Measurements from ENCODE around the gene CERS6.

The CERS6 gene

DNA sequence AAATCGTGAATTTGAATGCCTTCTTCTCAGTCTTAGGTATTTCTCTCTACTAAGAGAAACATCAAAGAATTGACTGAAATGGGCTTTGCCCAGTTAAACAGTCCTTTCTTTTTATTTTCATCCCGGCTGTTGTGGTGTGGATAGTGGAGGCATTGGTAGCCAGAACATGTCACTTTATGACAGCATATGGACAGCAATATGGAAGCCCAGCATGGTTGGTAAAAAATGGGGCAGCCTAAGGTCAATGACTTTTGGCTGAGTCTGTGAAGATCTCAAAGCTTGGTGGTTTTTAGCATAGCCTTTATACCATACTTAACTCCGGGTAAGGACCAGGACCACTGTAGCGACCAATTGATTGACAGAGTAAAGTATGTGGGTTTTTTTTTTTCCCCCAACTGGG is 3.2 kb downstream of the CERS6 start:
- WGBS (ENCODE audit: insufficient coverage): 100% methylated on average over 1 of the region's 4 CpGs
- ChIA-PET CTCF (interaction anchor here (1.4 kb wide), 1 partner anchor 30 kb away, joined by 3 read pairs; no protein-coding TSS in a partner anchor), POLR2A (interaction anchor here (0.8 kb wide), 1 partner anchor 145 kb away, joined by 4 read pairs; no protein-coding TSS in a partner anchor)
- Histone ChIP-seq H3K27ac (ENCODE audit: insufficient read depth in 1 of 2, low read depth in 1 of 2, low read length in 2 of 2, poor library complexity in 1 of 2, severe bottlenecking in 2 of 2) (no peak overlapping the region), H3K27me3 (replicated peaks in 2 of 5; ENCODE audit: control insufficient read depth in 4 of 5, insufficient read depth in 5 of 5, low read length in 4 of 5) (no peaks in the 10 kb centered on the region), H3K9me3 (ENCODE audit: control extremely low read depth in 1 of 5, control insufficient read depth in 4 of 5, insufficient read depth in 2 of 5, low read depth in 1 of 5, low read length in 4 of 5) (peaks cover 0 to 6% (median 0%) of the 10 kb centered on the region in 5 experiments), H3K4me3 (ENCODE audit: control insufficient read depth in 1 of 7, extremely low read depth in 1 of 7, insufficient read depth in 4 of 7, low read depth in 2 of 7, low read length in 6 of 7) (peak overlapping the region in 1 of 7 experiments; percentile 8), H3K36me3 (ENCODE audit: control insufficient read depth in 4 of 4, insufficient read depth in 4 of 4, low read length in 3 of 4) (peaks cover 0 to 2% (median 0%) of the 10 kb centered on the region in 4 experiments), H3K4me1 (ENCODE audit: control extremely low read depth in 1 of 4, control insufficient read depth in 4 of 4, insufficient read depth in 4 of 4, low read length in 3 of 4) (peaks cover 8 to 34% (median 22%) of the 10 kb centered on the region in 4 experiments)
- no peak for DNase-seq

DNA sequence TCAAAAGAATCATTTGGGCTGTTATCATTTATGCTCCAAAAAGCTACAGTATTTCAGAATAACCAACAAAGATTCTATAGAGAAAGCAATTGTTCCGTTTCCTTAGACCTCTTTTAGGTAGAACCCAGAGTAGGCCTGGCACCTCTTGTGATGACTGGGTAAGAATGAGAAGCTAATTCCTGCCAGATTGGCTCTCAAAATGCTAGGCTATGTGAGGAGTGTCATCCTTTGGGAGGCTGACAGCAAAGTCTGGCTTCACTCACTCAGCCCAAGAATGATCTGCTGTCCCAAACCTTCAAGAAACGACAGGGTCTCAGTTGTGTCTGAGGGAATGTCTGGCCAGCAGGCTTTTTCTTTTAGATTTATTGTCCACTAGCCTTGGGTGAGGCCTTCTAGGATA is 4.5 kb downstream of the CERS6 start:
- no peak for DNase-seq
- Histone ChIP-seq H3K9me3 (ENCODE audit: control extremely low read depth in 1 of 5, control insufficient read depth in 4 of 5, insufficient read depth in 2 of 5, low read depth in 1 of 5, low read length in 4 of 5) (no peaks in the 10 kb centered on the region), H3K4me1 (ENCODE audit: control extremely low read depth in 1 of 4, control insufficient read depth in 4 of 4, insufficient read depth in 4 of 4, low read length in 3 of 4) (peaks cover 8 to 33% (median 22%) of the 10 kb centered on the region in 4 experiments), H3K27me3 (replicated peaks in 2 of 5; ENCODE audit: control insufficient read depth in 4 of 5, insufficient read depth in 5 of 5, low read length in 4 of 5) (no peaks in the 10 kb centered on the region), H3K27ac (ENCODE audit: insufficient read depth in 1 of 2, low read depth in 1 of 2, low read length in 2 of 2, poor library complexity in 1 of 2, severe bottlenecking in 2 of 2) (no peak overlapping the region), H3K36me3 (ENCODE audit: control insufficient read depth in 4 of 4, insufficient read depth in 4 of 4, low read length in 3 of 4) (peaks cover 0 to 2% (median 0%) of the 10 kb centered on the region in 4 experiments), H3K4me3 (ENCODE audit: control insufficient read depth in 1 of 7, extremely low read depth in 1 of 7, insufficient read depth in 4 of 7, low read depth in 2 of 7, low read length in 6 of 7) (no peak overlapping the region)
- ChIA-PET POLR2A (no interaction called here), CTCF (interaction anchor here (0.9 to 1.7 kb wide), 3 partner anchors 11 to 28 kb away, joined by 3 to 4 read pairs (median 4); no protein-coding TSS in a partner anchor)
- WGBS (ENCODE audit: insufficient coverage): no CpG with 5 or more reads among the region's 2 CpGs

DNA sequence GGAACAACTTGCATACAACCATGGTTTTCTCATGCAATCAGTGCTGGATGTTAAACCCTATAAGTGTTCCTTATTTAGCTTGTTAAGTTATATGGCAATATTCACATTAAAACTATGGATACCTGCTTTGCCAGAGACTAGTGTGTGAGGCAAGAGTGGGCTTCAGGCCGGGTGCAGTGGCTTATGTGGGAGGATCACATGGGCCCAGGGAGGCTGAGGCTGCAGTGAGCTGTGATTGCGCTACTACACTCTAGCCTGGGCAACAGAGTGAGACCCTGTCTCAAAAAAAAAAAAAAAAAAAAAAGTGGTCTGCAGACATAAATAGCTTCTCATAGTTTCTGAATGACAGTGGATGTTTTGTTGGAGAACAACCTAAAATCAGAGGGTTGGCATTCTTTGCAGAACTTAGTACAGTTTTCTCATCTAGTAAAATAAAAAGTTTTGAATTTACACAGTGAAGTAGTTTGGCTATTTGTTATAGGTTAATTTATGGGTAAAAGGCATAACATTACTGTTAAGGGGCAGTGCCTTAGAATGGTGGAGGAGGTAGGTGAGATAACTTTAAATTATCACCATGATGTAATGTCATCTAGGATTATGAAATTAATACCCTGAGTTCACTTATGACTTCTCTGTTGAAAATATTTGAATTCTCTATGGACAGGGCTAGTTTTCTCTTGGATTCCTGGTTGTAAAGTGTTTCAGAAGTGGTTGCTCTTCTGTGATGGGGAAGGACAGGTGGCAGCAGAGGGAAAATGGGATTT is 5.3 kb downstream of the CERS6 start:
- H3K4me1 ChIP-seq (ENCODE audit: control extremely low read depth in 1 of 4, control insufficient read depth in 4 of 4, insufficient read depth in 4 of 4, low read length in 3 of 4): peaks cover 13 to 38% (median 24%) of the 10 kb centered on the region in 4 experiments
- peaks cover 0 to 2% (median 0%) of the 10 kb centered on the region in 4 experiments for H3K36me3 ChIP-seq (ENCODE audit: control insufficient read depth in 4 of 4, insufficient read depth in 4 of 4, low read length in 3 of 4)
- no peaks in the 10 kb centered on the region for H3K27me3 ChIP-seq (replicated peaks in 2 of 5; ENCODE audit: control insufficient read depth in 4 of 5, insufficient read depth in 5 of 5, low read length in 4 of 5)
- no peak overlapping the region for H3K27ac ChIP-seq (ENCODE audit: insufficient read depth in 1 of 2, low read depth in 1 of 2, low read length in 2 of 2, poor library complexity in 1 of 2, severe bottlenecking in 2 of 2)
- POLR2A ChIA-PET: no interaction called here
- no peak for DNase-seq
- 86% methylated on average over 1 of the region's 2 CpGs for WGBS (ENCODE audit: insufficient coverage)
- no peaks in the 10 kb centered on the region for H3K9me3 ChIP-seq (ENCODE audit: control extremely low read depth in 1 of 5, control insufficient read depth in 4 of 5, insufficient read depth in 2 of 5, low read depth in 1 of 5, low read length in 4 of 5)
- CTCF ChIA-PET: interaction anchor here (0.7 to 1.7 kb wide), 2 partner anchors 10 to 29 kb away, joined by 3 to 4 read pairs; no protein-coding TSS in a partner anchor
- no peak overlapping the region for H3K4me3 ChIP-seq (ENCODE audit: control insufficient read depth in 1 of 7, extremely low read depth in 1 of 7, insufficient read depth in 4 of 7, low read depth in 2 of 7, low read length in 6 of 7)

DNA sequence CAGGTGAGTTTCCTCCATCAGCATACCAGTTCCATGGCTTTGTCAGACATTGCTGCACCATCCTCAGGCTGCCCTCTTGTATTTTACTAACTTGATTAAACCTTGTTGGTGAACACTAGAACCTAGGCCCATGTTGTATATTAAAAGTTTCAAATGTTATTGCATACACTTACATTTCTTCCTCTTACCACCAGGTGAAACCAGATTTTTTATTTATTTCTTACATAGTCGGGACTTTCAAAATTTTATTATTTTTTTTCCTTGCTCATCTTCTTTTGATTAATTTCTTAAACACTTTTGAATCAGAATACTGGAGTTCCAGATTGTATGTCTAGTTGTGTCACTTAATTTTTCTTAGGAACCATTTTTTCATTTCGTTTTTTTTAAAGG is 5.9 kb downstream of the CERS6 start:
- H3K27ac ChIP-seq (ENCODE audit: insufficient read depth in 1 of 2, low read depth in 1 of 2, low read length in 2 of 2, poor library complexity in 1 of 2, severe bottlenecking in 2 of 2): no peak overlapping the region
- H3K36me3 ChIP-seq (ENCODE audit: control insufficient read depth in 4 of 4, insufficient read depth in 4 of 4, low read length in 3 of 4): peaks cover 0 to 2% (median 0%) of the 10 kb centered on the region in 4 experiments
- no peak for DNase-seq
- POLR2A ChIA-PET: no interaction called here
- no CpG with 5 or more reads among the region's 2 CpGs for WGBS (ENCODE audit: insufficient coverage)
- peaks cover 18 to 44% (median 27%) of the 10 kb centered on the region in 4 experiments for H3K4me1 ChIP-seq (ENCODE audit: control extremely low read depth in 1 of 4, control insufficient read depth in 4 of 4, insufficient read depth in 4 of 4, low read length in 3 of 4)
- no peak overlapping the region for H3K4me3 ChIP-seq (ENCODE audit: control insufficient read depth in 1 of 7, extremely low read depth in 1 of 7, insufficient read depth in 4 of 7, low read depth in 2 of 7, low read length in 6 of 7)
- no peaks in the 10 kb centered on the region for H3K27me3 ChIP-seq (replicated peaks in 2 of 5; ENCODE audit: control insufficient read depth in 4 of 5, insufficient read depth in 5 of 5, low read length in 4 of 5)
- H3K9me3 ChIP-seq (ENCODE audit: control extremely low read depth in 1 of 5, control insufficient read depth in 4 of 5, insufficient read depth in 2 of 5, low read depth in 1 of 5, low read length in 4 of 5): no peaks in the 10 kb centered on the region
- CTCF ChIA-PET: interaction anchor here (0.7 kb wide), 1 partner anchor 30 kb away, joined by 3 read pairs; no protein-coding TSS in a partner anchor

DNA sequence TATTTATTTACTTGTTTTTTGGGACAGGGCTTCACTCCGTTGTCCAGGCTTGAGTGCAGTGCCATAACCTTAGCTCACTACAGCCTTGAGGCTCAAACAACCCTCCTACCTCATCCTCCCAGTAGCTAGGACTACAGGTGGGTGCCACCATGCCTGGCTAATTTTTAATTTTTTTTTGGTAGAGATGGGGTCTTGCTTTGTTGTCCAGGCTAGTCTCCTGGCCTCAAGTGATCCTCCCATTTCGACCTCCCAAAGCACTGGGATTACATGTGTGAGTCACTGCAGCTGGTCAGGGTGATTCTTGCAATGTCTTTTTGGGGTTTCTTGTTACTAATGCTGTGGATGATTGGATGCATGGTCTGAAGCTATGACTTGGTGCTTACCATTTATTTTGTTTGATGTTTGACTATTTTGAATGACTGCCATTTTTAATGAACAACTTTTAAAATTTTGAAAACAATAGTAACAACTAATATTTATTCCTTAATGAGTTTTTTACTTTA is 6.5 kb downstream of the CERS6 start:
- WGBS (ENCODE audit: insufficient coverage): 100% methylated on average over 2 of the region's 2 CpGs
- Histone ChIP-seq H3K27ac (ENCODE audit: insufficient read depth in 1 of 2, low read depth in 1 of 2, low read length in 2 of 2, poor library complexity in 1 of 2, severe bottlenecking in 2 of 2) (no peak overlapping the region), H3K4me3 (ENCODE audit: control insufficient read depth in 1 of 7, extremely low read depth in 1 of 7, insufficient read depth in 4 of 7, low read depth in 2 of 7, low read length in 6 of 7) (no peak overlapping the region), H3K4me1 (ENCODE audit: control extremely low read depth in 1 of 4, control insufficient read depth in 4 of 4, insufficient read depth in 4 of 4, low read length in 3 of 4) (peaks cover 19 to 47% (median 30%) of the 10 kb centered on the region in 4 experiments), H3K27me3 (replicated peaks in 2 of 5; ENCODE audit: control insufficient read depth in 4 of 5, insufficient read depth in 5 of 5, low read length in 4 of 5) (no peaks in the 10 kb centered on the region), H3K9me3 (ENCODE audit: control extremely low read depth in 1 of 5, control insufficient read depth in 4 of 5, insufficient read depth in 2 of 5, low read depth in 1 of 5, low read length in 4 of 5) (no peaks in the 10 kb centered on the region), H3K36me3 (ENCODE audit: control insufficient read depth in 4 of 4, insufficient read depth in 4 of 4, low read length in 3 of 4) (peaks cover 0 to 2% (median 0%) of the 10 kb centered on the region in 4 experiments)
- ChIA-PET CTCF (interaction anchor here (1.4 kb wide), 1 partner anchor 20 kb away, joined by 3 read pairs; no protein-coding TSS in a partner anchor), POLR2A (no interaction called here)
- no peak for DNase-seq

DNA sequence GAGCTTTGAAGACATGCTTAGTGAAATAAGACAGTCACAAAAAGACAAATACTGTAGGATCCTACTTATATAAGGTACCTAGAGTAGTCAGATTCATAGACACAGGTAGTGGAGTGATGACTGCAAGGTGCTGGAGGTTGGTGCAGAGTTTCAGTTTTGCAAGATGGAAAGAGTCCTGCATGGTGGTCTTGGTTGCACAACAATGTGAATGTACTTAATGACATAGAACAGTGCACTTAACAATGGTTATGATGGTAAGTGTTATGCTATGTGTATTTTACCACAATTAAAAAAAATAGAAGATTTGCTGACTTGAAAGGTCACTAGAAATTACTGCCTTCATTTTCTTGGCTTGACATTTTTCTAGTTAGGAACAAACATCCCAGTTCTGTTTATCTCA is 9.5 kb downstream of the CERS6 start:
- Histone ChIP-seq H3K9me3 (ENCODE audit: control extremely low read depth in 1 of 5, control insufficient read depth in 4 of 5, insufficient read depth in 2 of 5, low read depth in 1 of 5, low read length in 4 of 5) (no peaks in the 10 kb centered on the region), H3K36me3 (ENCODE audit: control insufficient read depth in 4 of 4, insufficient read depth in 4 of 4, low read length in 3 of 4) (peaks cover 0 to 2% (median 0%) of the 10 kb centered on the region in 4 experiments), H3K27me3 (replicated peaks in 2 of 5; ENCODE audit: control insufficient read depth in 4 of 5, insufficient read depth in 5 of 5, low read length in 4 of 5) (no peaks in the 10 kb centered on the region), H3K27ac (ENCODE audit: insufficient read depth in 1 of 2, low read depth in 1 of 2, low read length in 2 of 2, poor library complexity in 1 of 2, severe bottlenecking in 2 of 2) (no peak overlapping the region), H3K4me1 (ENCODE audit: control extremely low read depth in 1 of 4, control insufficient read depth in 4 of 4, insufficient read depth in 4 of 4, low read length in 3 of 4) (peaks cover 28 to 56% (median 42%) of the 10 kb centered on the region in 4 experiments), H3K4me3 (ENCODE audit: control insufficient read depth in 1 of 7, extremely low read depth in 1 of 7, insufficient read depth in 4 of 7, low read depth in 2 of 7, low read length in 6 of 7) (no peak overlapping the region)
- POLR2A ChIA-PET: interaction anchor here (0.6 kb wide), 1 partner anchor 180 kb away, joined by 3 read pairs; no protein-coding TSS in a partner anchor
- no peak for DNase-seq
- CTCF ChIA-PET: no interaction called here

All from common myeloid progenitor, CD34-positive (primary cell).